ENCODE results near the gene STAG1. TPM values are rescaled to one million over a fixed set of nuclear protein-coding genes. Genes with fewer than 3 reads are reported as not detected.

The STAG1 gene
- 5.8 to 11.2 TPM (median 10.0 TPM) in 5 replicates for total RNA-seq (2022; extraction: Qiagen RNA extraction; ENCODE audit: low read depth)

GRCh38 chr3:136752172-136752421 lies at the start of gene STAG1:
Gene STAG1 (minus strand): TSS chr3:136752378. CDS start chr3:136630898, 121,480 bp downstream.

Other genes with a start within 250 kb of the STAG1 start
- 18.3 to 35.1 TPM (median 30.8 TPM) in 5 replicates for gene SLC35G2, start 66.7 kb upstream of the STAG1 start, total RNA-seq (2022; extraction: Qiagen RNA extraction; ENCODE audit: low read depth)
- 24.5 to 30.0 TPM (median 25.9 TPM) in 5 replicates for gene NCK1, start 109.8 kb upstream of the STAG1 start, total RNA-seq (2022; extraction: Qiagen RNA extraction; ENCODE audit: low read depth)
- 0.71 to 1.0 TPM (median 0.90 TPM) in 5 replicates for gene IL20RB, start 205.6 kb upstream of the STAG1 start, total RNA-seq (2022; extraction: Qiagen RNA extraction; ENCODE audit: low read depth)